NB4 (cell line): ENCODE results near the gene B9D2.

ENCODE experiments used
- DNase-seq: peaks from one replicate; pipeline ENCODE4 v3.0.0; 2010; ENCODE audit warnings: low read depth
- H3K4me3 ChIP-seq: one replicate; pipeline ENCODE4 v1.5.1; 2011; ENCODE audit warnings: mild to moderate bottlenecking, low read depth, low read length, moderate library complexity
- MYC ChIP-seq: IDR thresholded peaks from 2 replicates; pipeline ENCODE4 v1.6.1; 2011; ENCODE audit warnings: low read depth, low read length
- POLR2A ChIP-seq: IDR thresholded peaks from 2 replicates; pipeline ENCODE4 v1.6.1; 2011; ENCODE audit warnings: mild to moderate bottlenecking; ENCODE audit not compliant: insufficient read length; ENCODE audit errors: extremely low read depth
- TF ChIP-seq, protein P1 (sequence below): IDR thresholded peaks from one replicate; pipeline ENCODE4 v1.5.1; 2012; ENCODE audit warnings: low read depth, low read length
- TF ChIP-seq, protein P2 (sequence below): IDR thresholded peaks from 2 replicates; pipeline ENCODE4 v1.6.1; 2011; ENCODE audit warnings: low read depth, low read length

Gene B9D2

GRCh38 chr19:41320185-41320518 lies 43.8 kb downstream of the B9D2 start:
- no peak overlapping the region for H3K4me3 ChIP-seq
- TF ChIP-seq, protein P1, sequence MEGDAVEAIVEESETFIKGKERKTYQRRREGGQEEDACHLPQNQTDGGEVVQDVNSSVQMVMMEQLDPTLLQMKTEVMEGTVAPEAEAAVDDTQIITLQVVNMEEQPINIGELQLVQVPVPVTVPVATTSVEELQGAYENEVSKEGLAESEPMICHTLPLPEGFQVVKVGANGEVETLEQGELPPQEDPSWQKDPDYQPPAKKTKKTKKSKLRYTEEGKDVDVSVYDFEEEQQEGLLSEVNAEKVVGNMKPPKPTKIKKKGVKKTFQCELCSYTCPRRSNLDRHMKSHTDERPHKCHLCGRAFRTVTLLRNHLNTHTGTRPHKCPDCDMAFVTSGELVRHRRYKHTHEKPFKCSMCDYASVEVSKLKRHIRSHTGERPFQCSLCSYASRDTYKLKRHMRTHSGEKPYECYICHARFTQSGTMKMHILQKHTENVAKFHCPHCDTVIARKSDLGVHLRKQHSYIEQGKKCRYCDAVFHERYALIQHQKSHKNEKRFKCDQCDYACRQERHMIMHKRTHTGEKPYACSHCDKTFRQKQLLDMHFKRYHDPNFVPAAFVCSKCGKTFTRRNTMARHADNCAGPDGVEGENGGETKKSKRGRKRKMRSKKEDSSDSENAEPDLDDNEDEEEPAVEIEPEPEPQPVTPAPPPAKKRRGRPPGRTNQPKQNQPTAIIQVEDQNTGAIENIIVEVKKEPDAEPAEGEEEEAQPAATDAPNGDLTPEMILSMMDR = no peak
- no peak for TF ChIP-seq POLR2A
- TF ChIP-seq MYC = no peak
- TF ChIP-seq, protein P2, sequence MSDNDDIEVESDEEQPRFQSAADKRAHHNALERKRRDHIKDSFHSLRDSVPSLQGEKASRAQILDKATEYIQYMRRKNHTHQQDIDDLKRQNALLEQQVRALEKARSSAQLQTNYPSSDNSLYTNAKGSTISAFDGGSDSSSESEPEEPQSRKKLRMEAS = no peak
- no peak for DNase-seq

- DNase-seq = no peak
- TF ChIP-seq, protein P1 = no peak
- TF ChIP-seq POLR2A = no peak
- TF ChIP-seq MYC = no peak
- TF ChIP-seq, protein P2 = no peak
- no peak overlapping the region for H3K4me3 ChIP-seq
Observed at GRCh38 chr19:41319500-41320184, 44.3 kb downstream of the B9D2 start.

DNA sequence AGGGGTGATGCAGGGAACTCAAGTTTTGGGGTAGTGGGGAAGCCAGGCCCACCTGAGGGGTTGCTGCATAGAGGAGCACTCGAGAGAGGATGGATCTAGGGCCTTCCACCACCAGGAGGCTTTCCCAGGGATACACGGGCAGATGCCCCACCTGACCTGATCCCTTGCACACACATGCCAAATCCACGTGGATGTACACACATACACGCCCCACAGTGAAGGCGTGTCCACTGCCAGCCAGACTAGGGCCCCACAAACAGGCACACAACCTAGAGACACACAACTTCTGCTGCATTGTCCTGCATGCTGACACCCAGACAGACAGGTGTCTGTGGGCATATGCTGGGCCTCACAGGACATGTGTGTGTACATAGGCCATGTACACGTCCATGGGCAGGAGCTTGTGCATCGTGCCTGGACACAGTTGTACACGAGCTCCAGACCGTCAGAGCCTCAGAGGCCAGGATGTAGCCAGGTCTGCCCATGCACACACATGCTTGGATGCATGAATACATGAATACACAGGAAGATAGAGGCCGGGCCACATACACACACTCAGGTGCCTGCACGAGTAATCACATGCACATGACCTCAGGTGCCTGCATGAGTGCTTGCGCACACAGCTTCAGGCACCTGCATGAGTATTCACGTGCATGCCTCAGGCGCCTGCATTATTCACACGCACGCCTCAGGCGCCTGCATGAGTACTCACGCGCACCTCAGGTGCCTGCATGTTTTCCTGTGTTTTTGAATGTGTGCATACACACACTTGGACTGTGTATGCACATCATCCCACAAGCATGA lies 45.1 kb downstream of the B9D2 start:
- H3K4me3 ChIP-seq = no peak overlapping the region
- DNase-seq = no peak
- TF ChIP-seq, protein P2 = no peak
- no peak for TF ChIP-seq MYC
- no peak for TF ChIP-seq POLR2A
- TF ChIP-seq, protein P1 = no peak

DNA sequence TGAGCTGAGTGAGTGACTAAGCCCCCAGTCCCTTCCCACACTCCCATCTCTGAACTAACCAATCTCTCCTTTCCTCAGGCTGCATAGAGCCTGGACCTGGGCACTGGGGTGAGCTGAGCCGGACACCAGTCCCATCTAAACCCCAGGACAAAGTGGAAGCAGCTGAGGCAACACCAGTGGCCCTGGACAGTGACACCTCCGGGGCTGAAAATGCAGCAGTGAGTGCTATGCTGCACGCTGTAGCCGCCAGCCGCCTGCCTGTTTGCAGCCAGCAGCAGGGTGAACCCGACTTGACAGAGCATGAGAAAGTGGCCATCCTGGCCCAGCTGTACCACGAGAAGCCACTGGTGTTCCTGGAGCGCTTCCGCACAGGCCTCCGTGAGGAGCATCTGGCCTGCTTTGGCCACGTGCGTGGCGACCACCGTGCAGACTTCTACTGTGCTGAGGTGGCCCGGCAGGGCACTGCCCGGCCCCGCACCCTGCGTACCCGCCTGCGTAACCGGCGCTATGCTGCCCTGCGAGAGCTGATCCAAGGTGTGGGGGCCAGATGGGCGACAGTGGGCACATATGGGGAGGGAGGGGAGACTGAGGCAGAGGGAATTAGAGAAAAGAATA lies 47.5 kb downstream of the B9D2 start:
- H3K4me3 ChIP-seq = no peak overlapping the region
- DNase-seq = no peak
- TF ChIP-seq, protein P2 = no peak
- TF ChIP-seq, protein P1 = no peak
- no peak for TF ChIP-seq MYC
- no peak for TF ChIP-seq POLR2A

DNA sequence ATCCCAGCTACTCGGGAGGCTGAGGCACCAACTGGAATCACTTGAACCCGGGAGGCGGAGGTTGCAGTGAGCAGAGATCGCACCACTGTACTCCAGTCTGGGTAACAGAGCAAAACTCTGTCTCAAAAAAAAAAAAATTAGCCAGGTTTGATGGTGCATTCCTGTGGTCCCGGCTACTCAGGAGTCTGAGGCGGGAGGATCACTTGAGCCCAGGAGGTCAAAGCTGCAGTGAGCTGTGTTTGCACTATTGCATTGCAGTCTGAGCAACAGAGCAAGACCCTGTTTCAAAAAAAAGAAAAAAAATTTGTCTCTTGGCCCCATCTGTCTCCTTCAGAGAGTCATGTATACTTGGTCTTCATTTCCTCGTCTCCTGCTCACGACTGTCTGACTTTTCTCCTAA lies 52.3 kb downstream of the B9D2 start:
- DNase-seq = no peak
- no peak for TF ChIP-seq MYC
- TF ChIP-seq, protein P1 = no peak
- TF ChIP-seq, protein P2 = no peak
- no peak for TF ChIP-seq POLR2A
- H3K4me3 ChIP-seq = no peak overlapping the region
